T47D (cell line): ENCODE data around the gene INHA.

ENCODE experiments used
- DNase-seq, 2 experiments: peaks; one replicate each; pipeline versions ENCODE4 v3.0.0 to v3.0.0-alpha.2; 2011 to 2012; ENCODE audit warnings: low read depth in 1 of 2, low spot score in 1 of 2
- JUND ChIP-seq: IDR thresholded peaks from 2 replicates; pipeline ENCODE4 v1.6.1; 2012; ENCODE audit warnings: low read depth
- in situ Hi-C: cut with HindIII; loops from 2 replicates; pipeline ENCODE4 v1.10.0; 2016; ENCODE audit warnings: low sequenced_read_pairs, low pct_unique_long_range_greater_than_20kb

Gene INHA

DNA sequence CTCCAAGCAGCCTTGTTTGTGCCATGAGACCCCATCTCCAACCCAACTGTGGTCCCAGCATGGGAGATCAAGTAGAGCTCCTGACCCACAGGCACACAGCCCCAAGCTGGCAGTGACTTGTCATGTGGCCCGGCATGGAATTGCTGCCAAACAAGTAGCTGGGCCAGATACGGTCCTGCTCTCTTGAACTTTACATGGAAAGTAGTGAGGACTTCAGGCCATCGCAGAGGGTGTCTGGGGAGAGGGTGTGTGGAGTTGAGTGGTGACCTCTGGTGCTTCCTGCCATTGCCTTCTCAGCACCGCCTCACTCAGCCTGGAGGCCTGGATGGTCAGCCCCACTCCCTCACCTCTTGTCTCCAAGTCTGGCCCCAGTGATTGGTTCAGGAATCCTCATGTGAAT lies 44.4 kb downstream of the INHA start:
- no peak for TF ChIP-seq JUND
- DNase-seq, result no peak
- in situ Hi-C loops, result no loop called here

DNA sequence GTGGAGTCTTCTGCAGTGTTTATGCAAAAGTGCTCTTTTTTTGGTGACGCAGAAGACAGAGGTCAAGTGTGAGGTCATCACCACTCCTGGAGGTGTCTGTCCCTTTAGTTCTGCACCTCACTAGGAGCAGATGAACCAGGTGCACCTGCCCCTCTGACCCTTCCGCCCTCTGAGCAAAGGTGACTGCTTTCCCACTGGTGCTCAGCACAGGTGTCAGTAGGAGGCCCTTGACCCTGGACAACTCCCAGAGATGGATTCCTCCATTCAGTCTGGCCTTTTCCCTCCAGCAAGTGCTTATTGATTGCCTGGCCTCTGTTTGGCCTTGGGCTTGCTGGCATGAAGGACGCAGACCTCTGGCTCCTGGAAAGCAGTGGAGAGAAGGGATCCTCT lies 46.6 kb downstream of the INHA start:
- no peak for DNase-seq
- TF ChIP-seq JUND, result no peak
- in situ Hi-C loops, result no loop called here

GRCh38 chr2:219619235-219619634 lies 47.1 kb downstream of the INHA start:
- TF ChIP-seq JUND, result no peak
- in situ Hi-C loops, result no loop called here
- DNase-seq, result no peak

- in situ Hi-C loops, result no loop called here
- no peak for TF ChIP-seq JUND
- DNase-seq, result no peak
Observed at GRCh38 chr2:219620546-219620945, 48.4 kb downstream of the INHA start.

GRCh38 chr2:219621935-219622334 lies 49.8 kb downstream of the INHA start:
- no peak for DNase-seq
- in situ Hi-C loops, result no loop called here
- no peak for TF ChIP-seq JUND

GRCh38 chr2:219622472-219622871 lies 50.4 kb downstream of the INHA start:
- no peak for DNase-seq
- TF ChIP-seq JUND, result no peak
- in situ Hi-C loops, result no loop called here

DNA sequence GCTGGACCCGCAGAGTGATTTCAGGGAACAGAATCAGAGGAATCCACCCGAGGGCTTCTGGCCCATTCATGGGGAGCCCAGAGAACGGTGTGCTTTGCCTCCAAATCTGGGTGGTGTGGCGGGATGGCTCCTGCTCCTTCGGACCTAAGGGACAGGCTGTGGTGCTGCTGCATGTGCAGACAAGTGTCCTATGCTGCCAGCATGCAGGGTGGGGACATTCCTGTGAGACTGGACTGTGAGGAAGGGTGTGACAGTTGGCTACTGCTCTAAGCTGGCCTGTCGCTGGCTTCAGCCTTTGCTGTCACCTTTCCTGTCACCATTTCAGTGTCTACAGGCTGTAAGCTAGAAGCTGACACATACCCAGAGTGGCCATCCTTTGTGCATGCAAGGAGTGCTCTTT lies 52.5 kb downstream of the INHA start:
- DNase-seq, result no peak

GRCh38 chr2:219625179-219625578 lies 53.1 kb downstream of the INHA start:
- DNase-seq, result no peak
- in situ Hi-C loops, result no loop called here
- no peak for TF ChIP-seq JUND

More for the DNA sequence above, 52.5 kb downstream of the INHA start:
- no peak for TF ChIP-seq JUND
- in situ Hi-C loops, result no loop called here
